HG03103 (cell line): ENCODE data around the gene TRABD.
"Not testable (repeated sequence)": the region's sequence is repeated elsewhere in the genome, so short reads cannot be mapped to it uniquely, and the experiment has no call there.

Source experiments
- ATAC-seq: cut with Tn5 transposase; IDR thresholded peaks from one replicate; pipeline ENCODE4 v1.9.1; 2021; ENCODE audit warnings: low read depth; ENCODE audit not compliant: unreplicated experiment

TRABD gene

GRCh38 chr22:50185375-50186087 is at the start of gene TRABD:
TRABD (plus strand) TSS chr22:50185913; CDS start chr22:50193061, 7,148 bp downstream.
- ATAC-seq = peak; percentile 39

GRCh38 chr22:50136581-50137015 is 49.1 kb upstream of the TRABD start:
- ATAC-seq = no peak

- ATAC-seq = not testable (repeated sequence)
Observed at GRCh38 chr22:50137277-50137676, 48.4 kb upstream of the TRABD start.

GRCh38 chr22:50138041-50138440 is 47.7 kb upstream of the TRABD start:
- ATAC-seq = no peak

GRCh38 chr22:50138988-50139387 is 46.7 kb upstream of the TRABD start:
- ATAC-seq = no peak

GRCh38 chr22:50139843-50140415 is 45.8 kb upstream of the TRABD start:
- no peak for ATAC-seq

- no peak for ATAC-seq
Observed at GRCh38 chr22:50140615-50141014, 45.1 kb upstream of the TRABD start.

GRCh38 chr22:50141462-50141861 is 44.3 kb upstream of the TRABD start:
- no peak for ATAC-seq

GRCh38 chr22:50141891-50142363 is 43.8 kb upstream of the TRABD start:
- no peak for ATAC-seq

GRCh38 chr22:50143096-50143495 is 42.6 kb upstream of the TRABD start:
- ATAC-seq = no peak

- no peak for ATAC-seq
Observed at GRCh38 chr22:50144005-50144614, 41.6 kb upstream of the TRABD start.

GRCh38 chr22:50145721-50146438 is 39.8 kb upstream of the TRABD start:
- no peak for ATAC-seq

- no peak for ATAC-seq
Observed at GRCh38 chr22:50146439-50147238, 39.1 kb upstream of the TRABD start.

- ATAC-seq = not testable (repeated sequence)
Observed at GRCh38 chr22:50147258-50148165, 38.2 kb upstream of the TRABD start.

GRCh38 chr22:50148166-50148500 is 37.6 kb upstream of the TRABD start:
- ATAC-seq = no peak

- no peak for ATAC-seq
Observed at GRCh38 chr22:50148991-50149721, 36.6 kb upstream of the TRABD start.

GRCh38 chr22:50150161-50151129 is 35.3 kb upstream of the TRABD start:
- no peak for ATAC-seq
